ENCODE results near the gene EIF4G2.

DNA sequence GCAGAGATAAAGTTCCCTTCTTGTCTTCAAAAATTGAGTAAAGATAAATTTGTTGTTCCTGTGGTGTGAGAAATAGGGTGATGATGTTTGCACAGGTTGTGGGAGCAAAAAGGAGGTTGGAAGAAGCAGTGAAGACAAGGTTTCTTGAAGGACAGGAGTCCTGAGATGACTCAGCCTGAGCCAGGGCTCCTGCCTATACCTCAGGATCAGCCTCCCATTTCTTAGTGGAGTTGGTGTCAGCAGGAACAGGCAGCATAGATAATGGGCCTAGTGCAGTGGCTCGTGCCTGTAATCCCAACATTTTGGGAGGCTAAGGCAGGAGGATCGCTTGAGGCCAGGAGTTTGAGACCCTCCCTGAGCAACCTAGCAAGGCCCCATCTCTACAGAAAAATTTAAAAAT lies 28.7 kb downstream of the EIF4G2 start:
- TF ChIP-seq POLR2A (IDR thresholded peaks at IDR 0.05) (no peak), CTCF (IDR thresholded peaks at IDR 0.05) (no peak)

Data from heart left ventricle (tissue), 13 donors.